DMS79 treated with DMSO at 0.1 percent for 48 hours (cell line): ENCODE measurements around the gene EFL1.

Experiments used
- DNase-seq: peaks from one replicate; lab custom pipeline; 2025; lab: John Stamatoyannopoulos, UW

Gene EFL1

DNA sequence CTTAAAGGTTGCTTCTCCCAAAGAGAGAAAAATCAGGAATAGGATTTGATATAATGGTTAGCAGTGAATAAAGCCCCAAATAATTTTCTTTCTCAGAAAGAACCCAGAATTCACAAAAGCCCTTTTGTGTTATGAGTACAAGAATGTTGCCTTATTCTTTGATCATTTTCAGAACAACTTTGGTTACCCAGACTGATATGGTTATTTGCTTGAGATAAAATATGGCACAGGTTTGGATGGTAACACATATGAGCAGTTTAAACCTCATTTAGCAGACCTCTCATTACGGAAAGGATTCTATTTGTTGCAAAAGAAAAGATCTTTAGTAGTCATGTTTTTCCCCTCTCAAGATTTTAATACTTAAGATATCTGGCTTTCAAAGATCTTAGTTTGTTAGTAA lies 111.9 kb downstream of the EFL1 start:
- DNase-seq = no peak

DNA sequence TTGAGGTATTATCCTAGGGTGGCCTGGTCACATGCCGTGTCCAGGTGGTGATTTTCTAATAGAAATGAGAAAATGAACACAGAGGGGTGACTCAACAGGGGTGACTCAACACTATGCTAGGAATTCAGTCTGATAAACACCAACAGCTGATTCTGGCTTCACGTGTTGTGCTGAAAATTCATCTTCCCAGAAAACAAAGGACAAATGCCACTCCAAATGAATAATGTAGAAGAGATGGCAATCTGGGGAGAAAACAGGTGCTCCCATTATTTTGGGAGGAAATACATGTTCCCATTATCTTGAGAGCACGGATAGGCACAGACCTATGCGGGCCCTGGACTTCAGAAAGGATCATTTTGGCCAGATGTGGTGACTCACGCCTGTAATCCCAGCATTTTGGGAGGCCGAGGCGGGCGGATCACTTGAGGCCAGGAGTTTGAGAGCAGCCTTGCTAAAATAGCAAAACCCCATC lies 115.5 kb downstream of the EFL1 start:
- no peak for DNase-seq

DNA sequence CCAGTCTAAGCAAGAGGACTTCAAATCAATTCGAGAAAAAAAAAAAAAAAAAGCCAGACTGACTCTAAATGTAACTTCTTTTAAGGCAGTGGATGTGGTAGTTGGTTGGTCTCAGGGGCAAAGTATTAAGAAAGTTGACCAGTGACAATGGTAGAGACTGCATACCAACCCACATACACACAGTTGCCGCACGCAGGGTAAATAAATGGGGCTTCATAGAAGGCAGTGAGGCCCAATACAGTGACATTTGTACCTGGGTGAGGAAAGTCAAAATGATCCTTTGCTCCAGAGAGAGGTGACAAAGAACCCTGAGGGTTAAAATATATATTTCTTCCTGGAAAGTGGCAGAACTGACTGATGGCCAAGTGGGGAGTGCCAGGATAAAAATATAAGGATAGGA lies 116.0 kb downstream of the EFL1 start:
- DNase-seq = no peak

DNA sequence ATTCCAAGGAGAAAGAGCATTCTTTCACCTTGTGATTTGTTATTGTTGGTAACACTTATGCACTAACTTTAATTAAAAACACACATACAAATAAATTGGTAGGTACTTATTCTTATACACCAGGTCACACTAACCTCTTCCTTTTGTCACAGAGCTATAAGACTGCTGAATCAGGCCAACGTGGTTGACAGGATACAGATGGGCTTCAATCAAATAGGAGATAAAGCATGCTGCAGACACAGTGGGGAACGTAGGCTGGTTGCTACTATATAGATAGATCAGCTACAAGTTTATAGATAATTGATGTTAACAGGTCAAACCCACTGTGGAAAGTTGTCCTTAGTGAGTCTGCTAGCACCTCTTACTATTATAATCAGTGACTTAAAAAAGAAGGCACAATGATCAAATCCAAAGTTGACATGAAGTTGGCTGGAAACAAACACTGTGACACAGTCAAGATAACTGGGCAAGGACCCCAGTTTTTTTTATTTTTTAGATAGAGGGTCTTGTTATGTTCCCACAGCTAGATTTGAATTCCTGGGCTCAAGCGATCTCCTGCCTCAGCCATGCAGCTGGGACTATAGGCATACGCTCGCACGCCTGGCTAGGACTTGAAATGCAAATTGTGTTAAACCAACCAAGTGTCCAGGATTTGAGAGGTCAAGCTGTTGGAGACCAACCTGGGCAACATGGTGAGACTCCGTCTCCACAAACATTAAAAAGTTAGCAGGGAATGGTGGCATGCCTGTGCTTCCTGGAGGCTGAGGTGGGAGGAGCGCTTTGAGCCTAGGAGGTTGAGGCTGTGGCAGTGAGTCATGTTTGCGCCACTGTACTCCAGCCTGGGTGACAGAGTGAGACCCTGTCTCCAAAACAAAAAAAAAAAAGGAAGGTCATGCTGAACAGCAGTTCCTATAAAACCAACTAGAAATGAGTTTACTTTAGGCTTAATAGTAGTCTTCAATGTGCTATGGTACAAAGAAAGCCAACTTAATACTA lies 118.8 kb downstream of the EFL1 start:
- DNase-seq = no peak

DNA sequence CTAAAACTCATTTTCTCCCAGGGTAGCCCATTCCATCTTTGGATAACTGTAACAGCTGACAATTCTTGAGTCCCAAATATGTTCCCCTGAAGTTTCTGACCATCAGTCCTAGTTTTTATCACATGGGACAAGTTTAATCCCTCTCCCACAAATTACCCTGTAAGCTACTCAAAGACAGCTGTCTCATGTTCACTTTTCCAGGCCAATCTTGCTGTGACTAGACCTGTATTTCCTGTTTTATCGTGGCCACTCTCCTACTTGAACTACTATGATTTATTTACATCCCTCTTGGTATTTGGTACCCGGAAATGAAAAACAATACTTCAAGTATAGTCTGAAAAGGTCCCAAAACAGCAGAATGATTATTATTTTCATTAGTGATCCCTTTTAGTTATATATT lies 121.6 kb downstream of the EFL1 start:
- DNase-seq = no peak

DNA sequence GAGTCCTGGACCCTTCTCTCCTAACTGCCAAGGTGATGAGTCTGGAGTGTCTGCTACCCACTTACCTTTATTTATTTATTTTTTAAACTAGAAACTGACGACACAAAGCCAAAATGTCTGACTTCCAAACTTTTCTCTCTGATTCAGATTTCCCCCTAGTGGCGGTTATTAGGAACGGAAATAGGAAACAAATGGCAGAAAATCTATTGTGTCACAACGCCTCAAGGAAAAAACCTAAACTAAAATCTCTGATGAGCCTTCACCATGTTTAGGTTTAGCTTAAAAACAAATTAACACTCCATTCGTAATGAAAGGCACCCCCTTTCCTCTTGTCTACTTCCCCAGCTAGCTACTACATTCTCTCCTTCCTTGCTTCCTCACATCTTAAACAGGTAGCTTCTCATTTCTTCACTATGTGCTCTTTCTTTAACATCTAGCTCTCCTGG lies 122.7 kb downstream of the EFL1 start:
- no peak for DNase-seq

DNA sequence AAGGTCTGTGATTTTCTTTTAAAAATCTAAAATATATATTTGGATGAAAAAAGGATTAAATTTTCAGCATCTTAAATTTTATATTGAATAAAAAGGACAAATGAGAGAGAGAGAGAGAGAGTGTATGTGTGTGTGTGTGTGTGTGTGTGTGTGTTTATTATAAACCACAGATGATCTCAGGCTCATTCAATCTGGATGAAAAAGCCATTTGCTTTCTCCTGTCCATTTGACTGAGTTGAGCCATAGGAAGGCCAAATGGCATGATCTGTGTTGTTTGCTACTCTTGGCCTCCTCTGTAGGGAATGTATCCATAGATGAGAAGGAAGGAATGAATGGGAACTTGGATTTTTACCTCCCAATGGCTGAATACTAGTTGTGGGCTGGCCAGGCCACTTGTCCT lies 124.2 kb downstream of the EFL1 start:
- DNase-seq = no peak

DNA sequence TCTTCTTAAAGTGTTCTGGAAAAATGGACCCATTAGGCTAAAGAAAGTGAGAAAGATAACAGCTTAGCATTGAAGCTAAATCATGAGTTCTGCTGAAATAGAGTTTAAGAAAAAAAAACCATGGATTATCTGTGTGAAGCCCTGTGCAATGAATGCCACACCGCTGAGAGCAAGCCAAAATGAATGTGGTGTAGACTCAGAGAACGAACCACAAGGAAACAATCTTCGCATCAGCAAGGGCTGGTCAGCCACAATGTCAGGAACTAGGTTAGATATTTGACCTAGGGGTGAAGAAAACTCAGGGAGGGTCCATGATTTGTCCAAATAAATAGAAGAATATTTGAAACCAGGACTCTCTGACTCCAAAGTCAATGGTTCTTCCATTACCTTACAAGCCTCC lies 125.3 kb downstream of the EFL1 start:
- DNase-seq = no peak

DNA sequence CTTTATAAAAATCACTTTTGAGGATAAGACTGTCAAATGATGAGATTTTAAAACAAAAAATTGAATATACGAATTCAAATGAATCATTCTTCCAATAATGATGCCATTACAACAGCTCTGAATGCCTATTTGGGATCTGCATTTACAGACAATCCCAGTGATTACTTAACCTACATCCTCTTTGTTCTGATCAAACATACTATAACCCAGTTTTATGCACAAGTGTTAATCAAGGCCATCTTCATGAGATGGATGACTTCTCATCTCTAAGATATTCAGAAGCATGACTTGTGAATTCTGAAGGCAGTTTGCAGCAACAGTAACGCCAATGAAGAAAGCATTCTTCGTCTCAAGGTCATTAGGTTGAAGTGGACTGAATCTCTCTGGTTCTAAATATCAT lies 126.4 kb downstream of the EFL1 start:
- no peak for DNase-seq

DNA sequence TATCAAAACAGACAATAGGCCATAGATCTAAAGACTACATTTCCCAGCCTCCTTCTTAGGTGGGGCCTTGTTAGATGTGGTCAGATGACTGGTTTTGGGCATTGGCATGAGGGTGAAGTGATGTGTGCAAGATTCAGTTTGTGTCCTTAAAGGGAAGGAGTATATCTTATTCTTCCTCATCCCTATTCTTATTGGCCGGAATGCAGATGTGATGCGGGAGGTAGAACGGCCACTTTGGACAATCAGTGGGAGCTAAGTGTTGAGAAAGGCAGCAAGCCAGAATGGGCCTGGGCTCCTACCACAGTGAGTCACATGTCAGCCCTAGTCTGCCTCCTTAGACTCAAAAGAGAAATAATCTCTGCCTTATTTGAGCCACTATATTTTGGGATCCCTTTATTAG lies 126.9 kb downstream of the EFL1 start:
- DNase-seq = no peak

DNA sequence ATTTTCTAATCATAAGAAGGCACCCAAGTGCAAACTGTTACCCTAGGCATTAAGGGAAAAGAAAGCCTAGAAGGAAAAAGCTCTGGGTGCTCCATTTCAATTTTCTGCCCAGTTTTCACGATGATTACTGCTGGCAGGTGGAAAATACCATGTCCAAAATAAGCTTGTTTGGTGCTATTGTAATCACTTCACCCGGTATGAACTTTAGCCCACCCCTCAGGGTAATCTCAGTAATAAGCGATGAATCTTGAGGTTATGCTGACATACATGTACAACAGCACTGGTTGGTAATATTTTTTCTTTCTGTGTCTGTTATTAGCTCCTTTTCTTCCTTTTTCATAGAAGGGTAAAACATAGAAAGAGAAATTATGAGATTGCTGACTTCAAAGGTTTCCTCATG lies 128.1 kb downstream of the EFL1 start:
- no peak for DNase-seq

DNA sequence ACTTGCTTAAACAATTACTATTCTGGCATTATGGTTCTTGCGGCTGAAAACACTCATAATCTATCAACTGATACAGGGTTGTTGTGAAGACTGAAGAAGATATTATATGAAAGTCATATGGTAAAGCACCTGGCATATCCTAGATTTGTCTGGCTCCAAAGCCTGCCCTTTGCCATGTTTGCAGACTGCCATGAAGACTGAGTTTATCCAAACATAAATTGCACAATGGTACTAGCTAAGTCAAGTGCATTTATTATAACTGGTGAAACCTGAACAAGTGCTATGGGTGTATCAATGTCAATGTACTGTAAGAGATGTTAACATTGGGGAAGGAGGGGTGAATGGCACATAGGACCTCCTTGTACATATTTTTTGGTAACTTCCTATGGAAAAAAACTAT lies 129.3 kb downstream of the EFL1 start:
- DNase-seq = no peak

DNA sequence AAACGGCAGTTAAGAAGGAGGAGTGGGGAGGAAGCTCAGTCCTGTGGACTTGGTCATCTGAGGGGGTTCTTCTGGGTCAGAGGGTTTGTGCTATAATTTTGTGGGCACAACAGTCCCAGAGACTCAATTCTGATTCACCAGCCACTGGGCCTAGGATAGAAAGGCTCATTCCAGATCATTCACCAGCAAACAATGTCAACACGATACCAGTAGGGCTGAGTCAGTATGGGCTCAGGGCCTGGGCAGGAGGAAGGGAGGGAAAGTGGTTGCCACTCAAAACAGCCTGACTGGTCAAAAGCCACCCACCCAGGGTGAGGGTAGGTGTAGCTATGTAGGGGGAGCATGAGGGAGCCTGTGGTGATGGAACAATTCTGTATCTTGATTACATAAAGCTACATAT lies 129.8 kb downstream of the EFL1 start:
- DNase-seq = no peak

DNA sequence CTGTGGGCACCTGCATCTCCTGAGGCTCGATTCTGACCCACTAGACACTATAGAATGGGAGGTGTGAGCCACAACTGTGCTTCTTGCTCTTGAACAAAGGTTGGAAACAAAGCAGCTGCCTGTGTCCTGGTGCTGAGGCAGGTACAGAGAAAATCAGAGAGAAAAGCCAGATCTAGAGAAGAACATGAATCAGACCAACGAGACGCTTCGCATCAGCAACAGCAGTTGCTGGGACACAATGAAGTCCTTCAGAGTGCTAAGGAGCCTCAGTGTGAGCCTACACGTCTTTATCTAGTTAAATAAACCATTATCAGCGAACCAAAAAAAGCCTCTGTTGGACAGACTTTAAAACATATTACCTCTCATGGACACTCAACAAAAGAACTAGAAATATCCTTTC lies 130.4 kb downstream of the EFL1 start:
- DNase-seq = no peak

DNA sequence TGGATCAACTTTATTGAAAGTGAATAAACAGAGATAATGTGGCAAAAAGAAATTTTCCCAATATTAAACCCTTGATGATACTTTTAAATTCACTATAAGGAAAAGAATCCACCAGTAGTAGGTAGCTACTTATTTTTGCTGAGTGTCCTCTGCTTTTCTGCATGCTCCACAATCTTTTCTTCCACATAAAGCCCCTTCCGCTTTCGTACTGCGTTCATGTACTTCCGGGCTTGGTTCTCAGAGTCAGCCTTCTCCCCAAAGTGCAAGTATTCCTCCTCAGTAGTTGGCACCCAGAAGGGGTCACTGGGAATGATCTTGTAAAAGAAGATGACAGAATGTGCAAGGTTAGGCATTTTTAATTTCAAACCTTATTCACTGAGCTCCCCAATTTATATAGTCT lies 132.3 kb downstream of the EFL1 start:
- no peak for DNase-seq

DNA sequence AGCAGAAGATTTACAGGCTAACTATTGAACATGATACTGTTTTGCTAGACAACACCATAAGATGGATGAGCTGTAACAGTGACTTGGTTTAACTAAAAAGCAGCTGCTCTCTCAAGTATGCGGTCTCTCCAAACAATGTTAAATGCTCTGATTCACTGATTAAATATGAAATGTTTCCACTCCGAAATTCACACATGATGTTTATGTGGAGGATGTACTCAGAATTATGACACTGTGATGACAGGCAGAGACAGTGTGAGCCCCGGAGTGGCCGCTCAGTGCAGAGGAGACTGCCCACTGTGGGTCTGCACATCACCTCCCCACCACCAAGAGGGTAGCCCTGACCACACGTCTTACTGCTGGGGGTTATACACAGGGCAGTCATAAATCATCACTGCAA lies 132.8 kb downstream of the EFL1 start:
- DNase-seq = no peak

DNA sequence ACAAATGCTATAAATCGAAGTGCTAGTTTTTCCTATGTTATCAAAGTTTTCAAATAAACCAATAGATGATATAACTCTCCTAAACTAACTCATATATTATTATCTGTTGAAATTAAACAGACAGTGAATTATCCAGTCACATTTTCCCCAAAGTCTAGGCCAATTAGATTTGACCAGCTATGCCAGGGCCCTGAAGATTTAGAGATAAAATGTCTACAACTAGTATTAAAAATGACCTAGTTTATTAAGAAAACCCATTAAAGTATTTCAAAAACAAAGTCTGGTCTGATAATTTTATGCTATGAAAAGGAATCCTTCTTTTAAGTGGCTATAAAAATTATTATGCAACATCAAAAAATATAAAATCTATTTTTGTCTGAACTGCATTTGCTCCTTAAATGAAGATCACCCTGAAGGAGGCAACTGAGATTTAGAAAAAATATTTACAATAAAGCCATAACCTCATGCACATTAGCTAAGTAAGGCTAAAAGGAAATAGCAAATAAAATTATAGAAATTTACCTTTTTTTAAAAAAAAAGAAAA lies 133.3 kb downstream of the EFL1 start:
- DNase-seq = no peak

DNA sequence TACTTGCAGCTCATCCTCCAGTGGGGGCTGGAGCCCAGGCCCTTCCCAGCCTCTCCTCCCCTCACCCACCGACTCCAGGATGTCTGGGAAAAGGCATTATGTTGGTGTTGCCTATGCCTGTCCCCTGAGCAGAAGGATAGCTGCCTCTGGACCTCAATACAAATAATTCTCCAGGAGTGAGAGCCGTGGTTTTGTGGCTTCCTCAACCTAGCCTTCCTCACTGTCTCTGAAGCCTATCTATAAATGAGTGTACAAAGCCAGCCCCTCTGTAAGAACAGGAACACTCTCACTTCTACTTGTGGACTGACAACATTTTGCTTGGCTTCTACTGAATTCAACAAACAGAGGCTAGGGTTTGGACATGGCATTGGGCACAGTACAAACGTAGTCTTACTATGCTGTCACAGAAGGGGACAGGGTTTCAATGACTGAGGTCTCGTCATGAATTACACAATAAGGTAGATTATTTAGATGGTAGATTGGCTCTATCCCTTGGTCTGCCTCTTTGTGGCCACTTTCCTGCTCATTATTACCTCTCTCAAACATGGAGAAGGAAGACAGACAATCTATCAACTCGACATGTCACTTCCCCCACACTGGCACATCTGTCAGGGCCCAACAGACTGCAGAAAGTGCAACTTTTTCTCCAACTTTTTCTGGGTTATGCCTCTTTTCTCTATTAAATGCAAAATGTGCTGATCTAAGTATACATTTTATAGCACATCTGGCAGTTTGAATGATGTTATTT lies 134.0 kb downstream of the EFL1 start:
- DNase-seq = no peak

DNA sequence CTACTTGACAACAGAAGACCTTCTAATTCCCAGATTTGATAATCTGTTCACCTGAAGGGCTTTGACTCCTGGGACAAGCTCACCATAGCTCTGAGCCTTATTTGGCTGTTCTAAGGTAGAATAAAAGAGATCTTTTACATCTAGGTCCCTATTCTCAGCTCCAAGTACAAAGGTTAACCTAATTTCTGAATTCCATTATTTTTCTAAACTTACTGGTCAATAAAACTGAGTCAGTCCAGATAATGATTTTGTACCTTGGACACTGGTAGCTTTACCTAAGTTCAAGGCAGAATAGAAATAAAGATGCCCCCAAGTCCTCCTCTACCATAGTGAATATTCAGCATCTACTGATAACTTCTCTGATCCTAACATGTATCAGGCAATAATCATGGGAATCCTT lies 135.0 kb downstream of the EFL1 start:
- no peak for DNase-seq

DNA sequence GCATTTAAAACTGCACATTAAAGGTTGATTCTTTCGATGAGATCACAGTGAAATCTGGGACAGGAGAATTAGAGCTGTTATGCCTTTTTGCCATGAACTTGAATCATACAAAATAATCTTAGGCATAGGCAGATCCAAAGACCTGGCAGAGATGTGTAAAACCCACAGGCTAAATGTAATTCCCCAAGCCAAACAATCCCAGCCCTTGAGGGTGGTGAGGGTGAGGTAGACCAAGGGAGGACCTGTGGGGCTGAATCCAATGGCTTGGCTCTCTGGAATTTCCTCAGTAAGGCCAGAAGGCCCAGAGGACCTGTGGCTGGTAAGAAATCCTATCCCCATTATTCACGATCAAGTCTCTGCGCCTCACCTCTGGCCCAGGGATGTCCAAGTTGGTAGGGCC lies 136.2 kb downstream of the EFL1 start:
- DNase-seq = no peak

DNA sequence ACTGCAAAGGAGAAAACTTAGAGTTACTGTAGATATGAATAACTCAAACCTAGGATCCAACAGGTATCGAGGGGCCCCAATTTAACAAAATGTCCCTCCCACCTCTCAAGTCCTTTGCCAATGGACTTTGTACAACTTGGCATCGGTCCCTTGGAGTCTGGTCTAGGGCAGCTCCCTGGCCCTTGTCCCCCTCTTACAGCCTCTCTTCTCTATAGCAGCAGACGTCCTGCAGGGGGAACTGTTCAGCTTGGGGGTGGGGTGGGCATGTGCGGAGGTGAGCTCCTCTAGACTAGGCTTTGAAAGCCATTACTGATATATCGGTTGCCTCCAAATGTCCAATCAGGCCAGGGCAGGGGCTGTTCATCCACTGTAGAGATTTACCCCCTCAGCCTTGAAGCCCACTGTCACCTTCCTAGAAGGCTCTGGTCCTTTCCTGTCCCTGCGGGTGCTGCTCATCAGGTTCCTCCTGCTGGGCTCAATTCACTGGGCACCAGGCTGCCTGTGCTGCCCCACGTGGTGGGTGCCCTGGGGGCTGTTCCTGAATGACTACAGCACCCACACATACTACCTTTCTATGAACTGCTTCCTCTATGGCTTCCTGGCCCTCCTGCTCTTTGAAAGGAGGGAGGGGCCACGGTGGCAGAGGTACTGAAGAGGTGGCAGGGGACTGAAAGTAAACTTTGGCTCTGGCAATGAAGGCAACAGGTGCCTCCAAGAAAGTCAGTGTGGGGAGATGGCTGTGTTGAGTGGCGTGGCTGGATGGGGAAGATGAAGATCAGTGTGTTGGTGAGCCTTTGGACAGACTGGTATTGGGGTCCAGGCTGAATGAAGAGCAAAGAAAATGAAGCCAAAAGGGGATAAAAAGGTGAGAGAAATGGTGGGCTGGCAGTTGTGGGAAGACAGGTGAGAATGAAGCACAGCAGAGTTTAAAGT lies 137.9 kb downstream of the EFL1 start:
- no peak for DNase-seq
